HG02840 (cell line): Measurements from ENCODE around the gene MED27.

Source experiments
- ATAC-seq: cut with Tn5 transposase; IDR thresholded peaks from one replicate; pipeline ENCODE4 v1.9.1; 2021; ENCODE audit warnings: mild to moderate bottlenecking, moderate library complexity, moderate number of reproducible peaks; ENCODE audit not compliant: unreplicated experiment, low FRiP score

MED27 gene

GRCh38 chr9:132044176-132044875 is 35.3 kb downstream of the MED27 start:
- ATAC-seq = no peak

GRCh38 chr9:132043708-132044107 is 36.0 kb downstream of the MED27 start:
- no peak for ATAC-seq

GRCh38 chr9:132042324-132042723 is 37.3 kb downstream of the MED27 start:
- no peak for ATAC-seq

- ATAC-seq = no peak
Observed at GRCh38 chr9:132041798-132042197, 37.9 kb downstream of the MED27 start.

GRCh38 chr9:132040808-132041207 is 38.9 kb downstream of the MED27 start:
- no peak for ATAC-seq

- no peak for ATAC-seq
Observed at GRCh38 chr9:132040246-132040645, 39.4 kb downstream of the MED27 start.

- ATAC-seq = no peak
Observed at GRCh38 chr9:132039284-132039683, 40.4 kb downstream of the MED27 start.

GRCh38 chr9:132037458-132037857 is 42.2 kb downstream of the MED27 start:
- no peak for ATAC-seq

- no peak for ATAC-seq
Observed at GRCh38 chr9:132036521-132036920, 43.1 kb downstream of the MED27 start.

GRCh38 chr9:132035679-132036078 is 44.0 kb downstream of the MED27 start:
- no peak for ATAC-seq

GRCh38 chr9:132032238-132032950 is 47.3 kb downstream of the MED27 start:
- no peak for ATAC-seq

- ATAC-seq = no peak
Observed at GRCh38 chr9:132031467-132032237, 48.0 kb downstream of the MED27 start.

- no peak for ATAC-seq
Observed at GRCh38 chr9:132030626-132031325, 48.9 kb downstream of the MED27 start.

- no peak for ATAC-seq
Observed at GRCh38 chr9:132027752-132028663, 51.7 kb downstream of the MED27 start.

GRCh38 chr9:132026932-132027585 is 52.6 kb downstream of the MED27 start:
- no peak for ATAC-seq

- no peak for ATAC-seq
Observed at GRCh38 chr9:132025766-132026165, 53.9 kb downstream of the MED27 start.

- no peak for ATAC-seq
Observed at GRCh38 chr9:132024589-132024988, 55.1 kb downstream of the MED27 start.

- no peak for ATAC-seq
Observed at GRCh38 chr9:132023419-132024180, 56.1 kb downstream of the MED27 start.
